NCI-H2029 treated with DMSO at 0.1 percent for 48 hours (cell line): ENCODE data around the gene ACAN.
"Not testable (repeated sequence)": the region's sequence is repeated elsewhere in the genome, so short reads cannot be mapped to it uniquely, and the experiment has no call there.

ENCODE experiments used
- DNase-seq: peaks from one replicate; lab custom pipeline; 2025; lab: John Stamatoyannopoulos, UW

The ACAN gene

GRCh38 chr15:88902846-88903245 lies 99.6 kb downstream of the ACAN start:
- DNase-seq = no peak

- no peak for DNase-seq
Observed at GRCh38 chr15:88904257-88904623, 101.0 kb downstream of the ACAN start.

- DNase-seq = no peak
Observed at GRCh38 chr15:88904624-88905327, 101.5 kb downstream of the ACAN start.

GRCh38 chr15:88905576-88905975 lies 102.3 kb downstream of the ACAN start:
- DNase-seq = no peak

DNA sequence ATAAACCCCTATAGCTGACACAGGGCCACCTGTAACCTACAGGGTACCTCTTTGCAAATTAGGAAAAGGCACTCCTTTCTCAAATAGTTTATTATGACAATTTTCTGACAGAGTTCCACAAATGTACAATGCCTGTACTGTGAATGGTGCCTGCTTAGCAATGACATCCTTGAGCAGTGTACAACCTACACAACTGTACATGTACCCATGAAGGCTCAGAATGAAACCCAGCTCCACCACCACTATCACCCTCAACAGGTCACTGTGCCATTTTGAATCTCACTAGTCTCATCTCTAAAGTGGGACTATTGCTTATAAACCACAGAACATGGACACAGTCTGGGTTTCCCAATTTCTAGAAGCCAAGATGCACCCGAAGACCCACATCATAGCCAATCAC lies 102.9 kb downstream of the ACAN start:
- DNase-seq = no peak

GRCh38 chr15:88906551-88906950 lies 103.3 kb downstream of the ACAN start:
- DNase-seq = no peak

- no peak for DNase-seq
Observed at GRCh38 chr15:88907111-88907510, 103.9 kb downstream of the ACAN start.

- DNase-seq = no peak
Observed at GRCh38 chr15:88908123-88908522, 104.9 kb downstream of the ACAN start.

- no peak for DNase-seq
Observed at GRCh38 chr15:88908697-88909621, 105.7 kb downstream of the ACAN start.

DNA sequence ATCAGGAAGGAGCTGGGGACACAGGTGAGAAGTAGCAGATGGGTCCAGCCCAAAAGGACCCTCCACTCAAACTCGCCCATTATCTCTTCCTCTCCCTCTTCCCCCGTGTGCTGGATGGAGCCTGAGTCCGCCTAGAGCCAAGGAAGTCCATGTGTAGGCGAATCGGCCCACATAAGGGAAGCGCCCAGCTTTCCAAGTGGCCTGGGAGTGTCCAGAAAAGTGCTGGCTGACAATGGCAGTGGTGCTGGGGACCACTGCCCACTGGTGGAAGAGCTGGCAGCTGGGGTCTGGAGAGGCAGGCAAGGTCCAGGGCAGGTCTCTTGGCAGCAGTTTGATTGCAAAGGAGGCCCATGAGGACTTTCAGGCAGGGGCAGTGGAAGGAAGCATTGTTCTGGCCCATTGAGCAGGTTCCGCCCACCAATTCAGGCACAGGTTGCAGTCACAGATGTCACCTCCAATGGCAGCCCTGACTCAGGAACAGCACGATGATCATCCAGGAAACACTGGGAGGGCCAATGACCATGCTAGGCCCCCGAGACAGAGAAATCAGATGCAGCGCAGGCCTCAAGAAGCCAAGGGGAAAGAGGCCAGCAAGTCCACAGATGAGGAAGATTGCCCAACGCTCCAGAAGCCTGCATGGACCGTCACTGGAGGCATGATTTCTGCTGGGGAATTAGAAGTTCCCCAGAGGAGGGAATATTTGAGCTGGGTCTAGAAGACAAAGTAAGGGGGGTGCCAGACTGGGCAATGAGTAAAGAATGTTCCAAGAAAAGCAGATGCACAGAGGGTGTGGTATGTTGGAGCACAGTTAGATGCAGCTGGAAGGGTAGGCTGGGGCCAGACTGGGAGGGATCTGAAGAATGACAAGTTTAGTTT lies 107.0 kb downstream of the ACAN start:
- DNase-seq = no peak

- DNase-seq = no peak
Observed at GRCh38 chr15:88911766-88912118, 108.5 kb downstream of the ACAN start.

DNA sequence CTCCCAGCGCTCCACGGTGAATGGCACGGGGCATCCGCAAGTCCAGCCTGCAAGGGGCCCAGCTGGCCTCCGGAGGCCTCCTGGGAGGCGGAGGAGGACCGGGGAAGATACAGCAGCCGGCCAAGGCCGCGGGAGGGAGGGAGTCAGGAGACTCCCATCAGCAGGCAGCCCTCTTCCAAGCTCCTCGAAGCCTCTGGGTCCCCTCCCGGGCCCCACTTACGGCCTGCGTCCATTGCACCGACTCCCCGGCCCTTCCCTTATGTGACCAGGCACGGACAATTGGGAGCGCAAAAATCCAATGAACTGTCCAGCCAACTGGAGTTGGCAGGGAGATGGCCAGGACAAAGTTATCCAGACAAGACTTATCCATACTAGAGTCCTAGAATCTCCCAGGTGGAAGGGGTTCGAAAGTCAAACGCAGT lies 109.3 kb downstream of the ACAN start:
- no peak for DNase-seq

DNA sequence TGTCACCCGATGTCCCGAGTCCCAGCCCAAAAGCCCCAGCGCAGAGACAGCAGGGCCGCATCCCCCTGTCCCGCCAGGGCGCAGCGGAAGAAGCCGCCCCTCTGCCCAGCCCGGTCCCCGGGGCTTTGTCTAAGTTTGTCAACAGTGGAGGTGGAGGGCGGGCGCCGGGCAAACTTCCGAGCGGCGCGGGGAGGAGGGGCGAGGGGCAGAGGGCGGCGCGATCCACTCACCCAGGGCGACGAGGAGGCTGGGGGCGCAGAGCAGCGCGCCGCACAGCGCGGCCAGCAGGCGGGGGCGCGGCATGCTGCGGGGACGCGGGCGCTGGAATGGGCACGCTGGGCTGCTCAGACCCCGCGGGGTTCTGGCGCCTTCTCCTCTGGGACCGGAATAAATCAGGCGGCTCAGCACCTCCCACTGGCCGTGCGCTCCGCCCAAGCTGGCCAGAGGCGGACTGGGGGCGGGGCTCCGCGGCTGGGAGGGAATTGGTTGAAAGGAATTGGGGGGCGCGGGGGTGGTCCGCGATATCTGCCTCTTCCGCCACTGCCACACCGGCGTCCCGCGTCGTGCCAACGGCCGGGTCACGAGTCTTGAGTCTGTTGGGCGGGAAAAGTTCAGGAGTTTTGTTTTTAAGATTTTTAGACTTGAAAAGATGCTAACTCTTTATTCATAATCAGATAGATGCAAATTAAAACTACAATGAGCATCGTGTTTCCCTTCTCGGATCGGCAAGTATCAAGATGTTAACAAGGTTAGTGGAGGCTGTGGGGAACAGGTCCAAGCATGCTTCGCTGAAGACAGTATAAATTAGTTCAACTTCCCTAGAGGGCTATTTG lies 110.0 kb downstream of the ACAN start, which contains the start of gene MFGE8:
Gene MFGE8 (minus strand): TSS at position 363 of the 833 bp plus-strand sequence. CDS start 60 bp downstream, at position 303.
- DNase-seq = no peak

DNA sequence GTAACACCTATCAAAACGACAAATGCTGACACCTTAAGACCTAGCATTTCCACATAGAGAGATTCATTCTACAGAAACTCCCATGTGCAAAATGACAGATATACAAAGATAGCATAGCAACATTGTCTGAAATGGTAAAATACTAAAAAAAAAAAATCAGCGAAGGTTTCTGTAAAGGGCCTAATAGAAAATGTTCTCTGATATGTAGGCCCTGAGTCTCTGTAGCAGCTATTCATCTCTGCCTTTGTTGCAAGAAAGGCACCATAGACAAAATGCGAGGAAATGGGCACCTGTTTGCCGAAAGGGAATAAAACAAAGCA lies 110.6 kb downstream of the ACAN start:
- no peak for DNase-seq

- DNase-seq = no peak
Observed at GRCh38 chr15:88915354-88915753, 112.1 kb downstream of the ACAN start.

DNA sequence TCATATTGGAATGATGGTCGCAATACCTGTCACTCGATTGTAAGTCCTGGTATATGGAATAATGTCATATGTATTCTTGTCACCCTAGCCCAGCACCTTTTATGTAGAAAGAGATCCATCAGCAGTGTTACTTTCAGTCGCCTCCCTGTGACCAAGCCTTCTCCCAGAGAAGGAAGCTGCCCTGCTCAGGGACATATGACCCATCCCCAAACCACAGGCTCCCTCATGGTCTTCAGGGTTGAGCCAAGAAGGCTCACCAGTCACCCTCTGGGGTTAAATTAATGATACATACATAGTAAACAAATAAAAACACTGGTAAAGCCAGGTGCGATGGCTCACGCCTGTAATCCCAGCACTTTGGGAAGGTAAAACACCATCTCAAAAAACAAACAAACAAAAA lies 114.5 kb downstream of the ACAN start:
- DNase-seq = no peak

DNA sequence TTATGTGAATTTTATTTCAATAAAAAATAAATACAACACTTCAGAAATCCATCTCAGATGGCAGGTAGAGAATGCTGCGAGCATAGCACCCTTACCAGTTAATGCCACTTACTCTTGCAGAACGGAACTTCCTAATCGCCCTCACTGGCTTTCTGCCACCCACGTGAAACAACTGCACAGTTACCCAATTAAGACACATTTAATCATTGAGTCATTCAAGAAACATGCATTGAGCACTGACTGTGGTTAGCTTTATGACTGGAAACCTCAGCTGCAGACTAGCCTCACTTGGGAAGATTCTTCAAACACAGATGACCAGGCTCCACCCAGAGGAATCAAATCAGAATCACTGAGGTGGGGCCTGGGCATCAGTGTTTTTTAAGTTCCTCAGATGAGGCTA lies 115.5 kb downstream of the ACAN start:
- no peak for DNase-seq

DNA sequence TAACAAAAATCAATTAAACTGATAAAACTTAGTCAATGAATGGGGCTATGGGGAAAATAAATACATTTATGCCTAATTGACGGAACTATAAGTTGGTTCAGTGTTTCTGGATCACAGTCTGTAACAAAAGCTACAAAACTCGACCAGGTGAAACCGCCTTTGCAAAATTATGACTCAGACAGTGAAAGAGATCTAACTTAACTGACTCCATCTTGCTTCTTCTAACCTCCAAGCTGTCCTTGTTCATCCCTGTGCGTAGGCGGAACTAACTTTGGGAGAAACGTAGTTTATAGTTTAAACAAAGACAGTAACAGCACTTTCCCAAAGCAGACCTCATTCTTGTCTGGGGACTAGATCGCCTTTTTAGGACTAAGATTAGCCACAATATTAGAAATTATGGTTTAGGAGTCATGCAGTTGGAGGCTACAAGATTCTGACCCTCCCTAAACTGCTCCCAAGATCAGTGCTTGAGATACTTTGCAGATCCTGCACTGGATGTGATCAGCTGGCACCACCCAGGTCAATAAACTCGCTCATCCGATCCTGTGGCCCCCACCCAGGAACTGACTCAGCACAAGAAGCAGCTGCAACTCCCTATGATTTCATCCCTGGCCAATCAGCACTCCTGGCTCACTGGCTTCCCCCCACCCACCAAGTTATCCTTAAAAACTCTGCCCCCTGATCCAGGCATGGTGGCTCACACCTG lies 117.1 kb downstream of the ACAN start:
- DNase-seq = no peak

GRCh38 chr15:88920892-88921435 lies 117.7 kb downstream of the ACAN start:
- DNase-seq = not testable (repeated sequence)
